HEK293 (cell line): ENCODE data around the gene ZNF326.

Source experiments
- IKZF3 ChIP-seq: fragments of 450-650 bp; IDR thresholded peaks from 2 replicates; pipeline ENCODE4 v1.5.0; 2018; ENCODE audit warnings: missing biosample characterization, mild to moderate bottlenecking, missing genetic modification characterization, moderate library complexity
- KLF1 ChIP-seq: fragments of 450-650 bp; formaldehyde crosslinking; IDR thresholded peaks from 2 replicates; pipeline ENCODE4 v1.5.1; 2016; ENCODE audit warnings: missing biosample characterization, missing genetic modification characterization
- KLF10 ChIP-seq: fragments of 450-650 bp; IDR thresholded peaks from 2 replicates; pipeline ENCODE4 v1.5.1; 2018; ENCODE audit warnings: missing biosample characterization, mild to moderate bottlenecking, missing genetic modification characterization
- KLF16 ChIP-seq: fragments of 450-650 bp; formaldehyde crosslinking; IDR thresholded peaks from 2 replicates; pipeline ENCODE4 v1.5.1; 2017; ENCODE audit warnings: missing biosample characterization, missing genetic modification characterization
- REST ChIP-seq: fragments of 450-650 bp; formaldehyde crosslinking; IDR thresholded peaks from 2 replicates; pipeline ENCODE4 v1.5.1; 2016; ENCODE audit warnings: missing biosample characterization, missing genetic modification characterization
- SP2 ChIP-seq: fragments of 450-650 bp; formaldehyde crosslinking; IDR thresholded peaks from 2 replicates; pipeline ENCODE4 v1.5.1; 2016; ENCODE audit warnings: missing biosample characterization, missing genetic modification characterization
- TSHZ1 ChIP-seq: fragments of 450-650 bp; formaldehyde crosslinking; IDR thresholded peaks from 2 replicates; pipeline ENCODE4 v1.5.1; 2016; ENCODE audit warnings: missing biosample characterization, missing genetic modification characterization, borderline replicate concordance
- YY1 ChIP-seq: fragments of 450-650 bp; formaldehyde crosslinking; IDR thresholded peaks from 2 replicates; pipeline ENCODE4 v1.5.1; 2018; ENCODE audit warnings: missing biosample characterization, missing genetic modification characterization
- ZBTB21 ChIP-seq: fragments of 450-650 bp; formaldehyde crosslinking; IDR thresholded peaks from 2 replicates; pipeline ENCODE4 v1.5.1; 2017; ENCODE audit warnings: missing biosample characterization, missing genetic modification characterization
- ZEB2 ChIP-seq: fragments of 450-650 bp; formaldehyde crosslinking; IDR thresholded peaks from 2 replicates; pipeline ENCODE4 v1.5.1; 2016; ENCODE audit warnings: missing biosample characterization, missing genetic modification characterization
- ZNF114 ChIP-seq: fragments of 450-650 bp; formaldehyde crosslinking; IDR thresholded peaks from 2 replicates; pipeline ENCODE4 v1.5.0; 2017; ENCODE audit warnings: missing biosample characterization, missing genetic modification characterization
- ZNF175 ChIP-seq: fragments of 450-650 bp; formaldehyde crosslinking; IDR thresholded peaks from 2 replicates; pipeline ENCODE4 v1.5.1; 2016; ENCODE audit warnings: missing biosample characterization, missing genetic modification characterization
- ZNF350 ChIP-seq: fragments of 450-650 bp; formaldehyde crosslinking; IDR thresholded peaks from 2 replicates; pipeline ENCODE4 v1.5.0; 2017; ENCODE audit warnings: missing biosample characterization, mild to moderate bottlenecking, missing genetic modification characterization
- ZNF354C ChIP-seq: fragments of 450-650 bp; formaldehyde crosslinking; IDR thresholded peaks from 2 replicates; pipeline ENCODE4 v1.5.1; 2016; ENCODE audit warnings: missing biosample characterization, missing genetic modification characterization, low read depth, borderline replicate concordance
- ZNF391 ChIP-seq: fragments of 450-650 bp; formaldehyde crosslinking; IDR thresholded peaks from 2 replicates; pipeline ENCODE4 v1.5.1; 2016; ENCODE audit warnings: low read depth, missing biosample characterization, missing genetic modification characterization, borderline replicate concordance
- ZNF518A ChIP-seq: fragments of 450-650 bp; formaldehyde crosslinking; conservative IDR thresholded peaks from 2 replicates; pipeline ENCODE4 v1.5.1; 2016; ENCODE audit warnings: low read depth, missing biosample characterization, missing genetic modification characterization
- ZNF560 ChIP-seq: fragments of 450-650 bp; formaldehyde crosslinking; IDR thresholded peaks from 2 replicates; pipeline ENCODE4 v1.5.1; 2017; ENCODE audit warnings: missing biosample characterization, missing genetic modification characterization, borderline replicate concordance
- ZNF561 ChIP-seq: fragments of 450-650 bp; IDR thresholded peaks from 2 replicates; pipeline ENCODE4 v1.5.1; 2018; ENCODE audit warnings: missing biosample characterization, missing genetic modification characterization, borderline replicate concordance
- ZNF580 ChIP-seq: fragments of 450-650 bp; formaldehyde crosslinking; IDR thresholded peaks from 2 replicates; pipeline ENCODE4 v1.5.1; 2016; ENCODE audit warnings: missing biosample characterization, missing genetic modification characterization
- ZNF629 ChIP-seq: fragments of 450-650 bp; formaldehyde crosslinking; IDR thresholded peaks from 2 replicates; pipeline ENCODE4 v1.5.1; 2017; ENCODE audit warnings: missing biosample characterization, missing genetic modification characterization
- TF ChIP-seq, protein P1 (sequence below): fragments of 450-650 bp; formaldehyde crosslinking; IDR thresholded peaks from 2 replicates; pipeline ENCODE4 v1.5.1; 2016; ENCODE audit warnings: missing biosample characterization, missing genetic modification characterization
- TF ChIP-seq, protein P2 (sequence below): fragments of 450-650 bp; formaldehyde crosslinking; IDR thresholded peaks from 2 replicates; pipeline ENCODE4 v1.5.1; 2016; ENCODE audit warnings: missing biosample characterization, missing genetic modification characterization

Gene ZNF326

DNA sequence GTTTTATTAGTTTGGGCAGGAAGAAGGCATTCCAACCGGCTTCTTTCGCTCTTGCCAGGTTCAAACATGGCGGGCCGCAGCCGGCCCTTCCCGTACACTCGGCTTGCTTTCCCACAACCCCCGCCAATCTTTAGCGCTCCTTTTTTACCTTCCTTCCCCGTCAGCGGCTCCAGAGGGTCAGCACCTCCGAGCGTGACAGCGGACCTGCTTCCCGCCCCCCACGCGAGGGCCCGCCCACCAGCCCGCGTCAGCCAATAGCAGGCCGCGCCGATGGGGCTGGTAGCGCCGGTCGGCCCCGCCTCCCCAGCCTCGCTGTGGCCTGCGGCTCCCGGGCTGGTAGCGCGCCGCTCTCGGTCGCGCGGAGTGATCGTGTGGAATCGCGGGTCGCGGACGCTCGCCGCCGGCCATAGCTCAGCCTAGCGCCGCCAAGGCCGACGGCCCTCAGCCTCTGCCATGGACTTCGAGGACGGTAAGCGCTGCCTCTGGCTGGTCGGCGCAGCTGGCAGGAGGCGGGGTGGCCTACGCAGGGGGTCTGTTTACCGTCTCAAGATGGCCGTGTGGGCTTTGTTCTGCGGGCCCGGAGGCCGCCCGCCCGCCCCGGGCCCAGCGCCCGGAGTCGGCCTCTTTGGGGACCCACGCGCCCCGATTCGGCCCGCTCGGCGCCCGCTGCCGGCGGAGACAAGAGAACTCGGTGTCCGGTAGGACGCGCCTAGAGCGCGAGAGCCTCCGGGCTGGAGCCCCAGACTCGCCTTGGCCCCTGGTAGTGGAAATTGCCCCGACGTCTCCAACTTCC is at the start of gene ZNF326 (continued):
- TF ChIP-seq, protein P1, sequence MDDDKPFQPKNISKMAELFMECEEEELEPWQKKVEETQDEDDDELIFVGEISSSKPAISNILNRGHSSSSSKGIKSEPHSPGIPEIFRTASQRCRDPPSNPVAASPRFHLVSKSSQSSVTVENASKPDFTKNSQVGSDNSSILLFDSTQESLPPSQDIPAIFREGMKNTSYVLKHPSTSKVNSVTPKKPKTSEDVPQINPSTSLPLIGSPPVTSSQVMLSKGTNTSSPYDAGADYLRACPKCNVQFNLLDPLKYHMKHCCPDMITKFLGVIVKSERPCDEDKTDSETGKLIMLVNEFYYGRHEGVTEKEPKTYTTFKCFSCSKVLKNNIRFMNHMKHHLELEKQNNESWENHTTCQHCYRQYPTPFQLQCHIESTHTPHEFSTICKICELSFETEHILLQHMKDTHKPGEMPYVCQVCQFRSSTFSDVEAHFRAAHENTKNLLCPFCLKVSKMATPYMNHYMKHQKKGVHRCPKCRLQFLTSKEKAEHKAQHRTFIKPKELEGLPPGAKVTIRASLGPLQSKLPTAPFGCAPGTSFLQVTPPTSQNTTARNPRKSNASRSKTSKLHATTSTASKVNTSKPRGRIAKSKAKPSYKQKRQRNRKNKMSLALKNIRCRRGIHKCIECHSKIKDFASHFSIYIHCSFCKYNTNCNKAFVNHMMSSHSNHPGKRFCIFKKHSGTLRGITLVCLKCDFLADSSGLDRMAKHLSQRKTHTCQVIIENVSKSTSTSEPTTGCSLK = no peak
- TF ChIP-seq KLF16 (tag by site-specific recombination) (no peak; the same call in none of the 2 replicates), ZNF561 (peak; percentile 53), ZNF629 (tag by site-specific recombination) (peak; percentile 82), SP2 (peak; percentile 92), ZBTB21 (tag by site-specific recombination) (no peak), TSHZ1 (tag by site-specific recombination) (no peak), ZNF391 (tag by site-specific recombination) (peak; percentile 81), IKZF3 (tag by site-specific recombination) (peak; percentile 98), KLF10 (peak; percentile 64), ZNF580 (peak; percentile 81), REST (tag by site-specific recombination) (peak; percentile 93), ZNF518A (tag by site-specific recombination) (no peak; the same call in 1 of the 2 replicates), KLF1 (tag by site-specific recombination) (peak; percentile 42; the same call in 1 of the 2 replicates), ZNF114 (no peak), ZNF175 (tag by site-specific recombination) (no peak), ZEB2 (tag by site-specific recombination) (peak; percentile 98), ZNF350 (tag by site-specific recombination) (no peak), ZNF354C (tag by site-specific recombination) (no peak), YY1 (peak; percentile 91), ZNF560 (tag by site-specific recombination) (no peak)
- TF ChIP-seq, protein P2, sequence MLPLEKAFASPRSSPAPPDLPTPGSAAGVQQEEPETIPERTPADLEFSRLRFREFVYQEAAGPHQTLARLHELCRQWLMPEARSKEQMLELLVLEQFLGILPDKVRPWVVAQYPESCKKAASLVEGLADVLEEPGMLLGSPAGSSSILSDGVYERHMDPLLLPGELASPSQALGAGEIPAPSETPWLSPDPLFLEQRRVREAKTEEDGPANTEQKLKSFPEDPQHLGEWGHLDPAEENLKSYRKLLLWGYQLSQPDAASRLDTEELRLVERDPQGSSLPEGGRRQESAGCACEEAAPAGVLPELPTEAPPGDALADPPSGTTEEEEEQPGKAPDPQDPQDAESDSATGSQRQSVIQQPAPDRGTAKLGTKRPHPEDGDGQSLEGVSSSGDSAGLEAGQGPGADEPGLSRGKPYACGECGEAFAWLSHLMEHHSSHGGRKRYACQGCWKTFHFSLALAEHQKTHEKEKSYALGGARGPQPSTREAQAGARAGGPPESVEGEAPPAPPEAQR (tag by site-specific recombination) = no peak
